Aortic smooth muscle cell (primary cell): Measurements from ENCODE around the gene OR51G2. TPM values are rescaled to one million over a fixed set of nuclear protein-coding genes. Genes with fewer than 3 reads are reported as not detected.

Experiments used
- total RNA-seq: library from RNA; depleted of rRNA; stranded (reverse); fragments of >200 nt; gene quantifications from 2 replicates; pipeline ENCODE4 v1.2.3, GENCODE V29; 2014

OR51G2 gene
- total RNA-seq = not detected in 2 replicates

GRCh38 chr11:4919250-4919649 lies at the start of gene OR51G2:
Gene OR51G2 (minus strand): TSS chr11:4919350. CDS start chr11:4915663, 3,687 bp downstream.

GRCh38 chr11:4955613-4956012 lies 36.5 kb upstream of the OR51G2 start, which contains the start of gene OR51A2:
Gene OR51A2 (minus strand): TSS chr11:4955713. CDS start chr11:4955713, 0 bp downstream.

GRCh38 chr11:4947505-4947904 lies 28.4 kb upstream of the OR51G2 start, which contains the start of gene OR51A4:
Gene OR51A4 (minus strand): TSS chr11:4947605. CDS start chr11:4947100, 505 bp downstream.

GRCh38 chr11:4924239-4924638 lies 5.1 kb upstream of the OR51G2 start, which contains the start of gene OR51G1:
Gene OR51G1 (minus strand): TSS chr11:4924339. CDS start chr11:4924339, 0 bp downstream.

GRCh38 chr11:4903484-4903883 lies 15.7 kb downstream of the OR51G2 start, which contains the start of gene OR51A7:
Gene OR51A7 (plus strand): TSS chr11:4903783. CDS start chr11:4907370, 3,587 bp downstream.

GRCh38 chr11:4881860-4882500 lies 37.2 kb downstream of the OR51G2 start, which contains the start of gene OR51T1:
Gene OR51T1 (plus strand): TSS chr11:4881900. CDS start chr11:4881900, 0 bp downstream.

Other genes with a start within 250 kb of the OR51G2 start
- gene OR51E2, start 221.5 kb downstream of the OR51G2 start, total RNA-seq = not detected in 2 replicates
- not detected in 2 replicates for gene MMP26, start 214.6 kb downstream of the OR51G2 start, total RNA-seq
- not detected in 2 replicates for gene OR51F1, start 149.4 kb downstream of the OR51G2 start, total RNA-seq
- not detected in 2 replicates for gene OR52R1, start 115.0 kb downstream of the OR51G2 start, total RNA-seq
- gene OR51F2, start 98.0 kb downstream of the OR51G2 start, total RNA-seq = not detected in 2 replicates
- gene OR51S1, start 70.1 kb downstream of the OR51G2 start, total RNA-seq = not detected in 2 replicates
- not detected in 2 replicates for gene OR51T1, start 37.5 kb downstream of the OR51G2 start, total RNA-seq
- not detected in 2 replicates for gene OR51A7, start 15.6 kb downstream of the OR51G2 start, total RNA-seq
- not detected in 2 replicates for gene OR51G1, start 5.0 kb upstream of the OR51G2 start, total RNA-seq
- not detected in 2 replicates for gene OR51A4, start 28.3 kb upstream of the OR51G2 start, total RNA-seq
- gene OR51A2, start 36.4 kb upstream of the OR51G2 start, total RNA-seq = not detected in 2 replicates
- not detected in 2 replicates for gene OR51L1, start 75.5 kb upstream of the OR51G2 start, total RNA-seq
- not detected in 2 replicates for gene OR52J3, start 127.2 kb upstream of the OR51G2 start, total RNA-seq
- not detected in 2 replicates for gene OR52E2, start 140.3 kb upstream of the OR51G2 start, total RNA-seq
- not detected in 2 replicates for gene OR52E1, start 150.2 kb upstream of the OR51G2 start, total RNA-seq
- not detected in 2 replicates for gene OR52A5, start 219.0 kb upstream of the OR51G2 start, total RNA-seq
- not detected in 2 replicates for gene OR52A1, start 235.4 kb upstream of the OR51G2 start, total RNA-seq